Lung (tissue), 12 donors: ENCODE data around the gene SND1. TPM values are rescaled to one million over a fixed set of nuclear protein-coding genes. Genes with fewer than 3 reads are reported as not detected.

Source experiments
- ATAC-seq: fragments of 200-7000 bp; cut with Tn5 transposase; one replicate; pipeline ENCODE4 v1.9.1; 2020; ENCODE audit warnings: moderate number of reproducible peaks; ENCODE audit not compliant: insufficient read depth, low FRiP score
- DNase-seq, 3 donors: peaks; one replicate each; pipeline ENCODE4 v3.0.0-alpha.2; 2013 to 2017
- H3K27ac ChIP-seq, 2 donors: one replicate each; pipeline ENCODE4 v1.5.1; 2013; ENCODE audit warnings: mild to moderate bottlenecking in 2 of 2, moderate library complexity in 2 of 2, control low read depth in 1 of 2, inconsistent platforms in 1 of 2, low read depth in 1 of 2, low read length in 1 of 2
- H3K27me3 ChIP-seq, 3 donors: one replicate each; pipeline ENCODE4 v1.5.1; 2013; ENCODE audit warnings: low read length in 2 of 3; ENCODE audit not compliant: control insufficient read depth in 3 of 3, insufficient read depth in 3 of 3
- H3K36me3 ChIP-seq, 4 donors: one replicate each; pipeline ENCODE4 v1.5.1; 2013; ENCODE audit warnings: low read length in 4 of 4, mild to moderate bottlenecking in 1 of 4, moderate library complexity in 1 of 4; ENCODE audit not compliant: control insufficient read depth in 4 of 4, insufficient read depth in 4 of 4
- H3K4me1 ChIP-seq, 5 donors: one replicate each; pipeline ENCODE4 v1.5.1; 2013; ENCODE audit warnings: low read length in 5 of 5, mild to moderate bottlenecking in 2 of 5, moderate library complexity in 1 of 5; ENCODE audit not compliant: control insufficient read depth in 5 of 5, insufficient read depth in 5 of 5
- H3K4me3 ChIP-seq: one replicate; pipeline ENCODE4 v1.5.1; 2013; ENCODE audit warnings: mild to moderate bottlenecking, control low read depth, moderate library complexity
- H3K9ac ChIP-seq, 2 donors: one replicate each; pipeline ENCODE4 v1.5.1; 2013; ENCODE audit warnings: low read length in 2 of 2, control low read depth in 1 of 2; ENCODE audit not compliant: insufficient read depth in 1 of 2
- H3K9me3 ChIP-seq, 4 donors: one replicate each; pipeline ENCODE4 v1.5.1; 2013; ENCODE audit warnings: low read length in 3 of 4, mild to moderate bottlenecking in 1 of 4, moderate library complexity in 1 of 4; ENCODE audit not compliant: control insufficient read depth in 4 of 4, insufficient read depth in 3 of 4
- CTCF ChIP-seq: IDR thresholded peaks from 2 replicates; pipeline ENCODE4 v1.5.1; 2012; ENCODE audit warnings: mild to moderate bottlenecking; ENCODE audit errors: control extremely low read depth, extremely low read depth
- WGBS, 2 donors: extraction: QIAGEN DNeasy Blood & Tissue Kit; methylation state at CpG; one replicate each; pipeline ENCODE4 v1.1.7; 2013; 5-methylcytosine and 5-hydroxymethylcytosine counted together
- polyA plus RNA-seq, 2 donors: library from polyadenylated mRNA; stranded (reverse); fragments of 200-250 nt; gene quantifications; one replicate each; pipeline ENCODE4 v1.2.1, GENCODE V29; 2013
- total RNA-seq, 2 donors: library from RNA; depleted of rRNA in 1 of 2; stranded (reverse); fragments of >200 nt in 1 of 2; gene quantifications; one replicate each; pipeline ENCODE4 v1.2.1, GENCODE V29; 2014 to 2021
- donor health status: control.
- donor health status: control.
- donor health status: Bipolar disorder and iron deficiency.
- donor health status: healthy.
- donor health status: DM: yes; HTN: yes; CAD: no.

SND1 gene
- total and polyA plus RNA-seq, 4 donors, result 94.5 to 210 (median 137) TPM

DNA sequence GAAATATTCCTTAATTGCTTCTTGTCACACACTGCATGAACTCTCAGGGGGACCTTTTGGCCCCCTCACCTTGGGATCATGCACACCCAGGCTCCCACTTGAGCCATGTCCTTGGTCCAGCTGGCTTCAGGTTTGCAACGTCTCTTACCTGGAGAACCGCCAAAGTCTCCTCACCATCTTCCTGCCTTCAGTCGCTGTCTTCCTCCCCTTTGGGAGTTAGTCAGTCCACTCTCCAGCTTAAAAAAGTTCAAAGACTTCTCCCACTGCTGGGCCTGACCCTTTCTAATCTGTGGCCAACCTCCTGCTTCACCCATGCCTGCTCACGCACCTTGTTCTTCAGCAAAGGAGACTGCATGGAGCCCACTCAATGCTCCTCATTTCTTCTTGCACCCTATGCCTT, 461.8 kb downstream of the SND1 start:
- ATAC-seq, result no peak
- Histone ChIP-seq H3K4me1 (peaks cover 0 to 2% (median 0%) of the 10 kb centered on the region in 5 donors), H3K9ac (no peak overlapping the region), H3K9me3 (peaks cover 0 to 3% (median 0%) of the 10 kb centered on the region in 4 donors), H3K27ac (no peak overlapping the region), H3K4me3 (no peak overlapping the region), H3K36me3 (no peaks in the 10 kb centered on the region), H3K27me3 (peaks cover 0 to 3% (median 0%) of the 10 kb centered on the region in 3 donors)
- WGBS, 2 donors, result 67 to 71% methylated on average over 4 of the region's 4 CpGs
- DNase-seq, result no peak
- no peak for TF ChIP-seq CTCF

- no peaks in the 10 kb centered on the region for H3K36me3 ChIP-seq
- no peak overlapping the region for H3K9ac ChIP-seq
- peaks cover 0 to 3% (median 0%) of the 10 kb centered on the region in 4 donors for H3K9me3 ChIP-seq
- WGBS, 2 donors, result 83 to 84% methylated on average over 7 of the region's 7 CpGs
- no peak for ATAC-seq
- H3K4me3 ChIP-seq, result no peak overlapping the region
- no peak overlapping the region for H3K27ac ChIP-seq
- H3K4me1 ChIP-seq, result no peaks in the 10 kb centered on the region
- H3K27me3 ChIP-seq, result peaks cover 0 to 3% (median 0%) of the 10 kb centered on the region in 3 donors
- no peak for DNase-seq
- TF ChIP-seq CTCF, result no peak
These were observed 462.8 kb downstream of the SND1 start for GRCh38 chr7:128114806-128115205.

DNA sequence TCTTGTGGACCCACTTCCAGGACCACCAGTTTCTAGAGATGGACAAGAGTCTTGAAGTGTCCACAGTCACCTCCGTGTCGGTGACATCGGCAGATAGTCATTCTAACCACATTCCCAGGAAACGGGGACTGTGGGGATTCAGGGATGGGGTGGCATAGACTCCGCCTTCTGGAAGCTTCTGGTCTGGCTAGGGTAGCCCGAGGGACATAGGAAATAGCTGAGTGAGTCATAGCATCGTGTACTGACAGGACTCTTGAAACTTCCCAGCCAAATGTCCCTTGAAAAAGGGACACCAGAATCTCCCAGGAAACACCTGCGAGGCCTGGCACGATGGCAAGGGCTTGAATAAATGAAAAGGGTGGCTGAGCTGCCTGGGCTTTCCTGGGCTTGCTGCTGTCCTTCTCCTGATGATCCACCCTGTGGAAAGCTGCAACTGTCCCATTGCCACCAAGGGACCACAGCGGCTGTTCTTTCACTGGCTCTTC, 463.4 kb downstream of the SND1 start:
- Histone ChIP-seq H3K9me3 (peaks cover 0 to 3% (median 0%) of the 10 kb centered on the region in 4 donors), H3K9ac (no peak overlapping the region), H3K27ac (no peak overlapping the region), H3K4me1 (no peaks in the 10 kb centered on the region), H3K36me3 (no peaks in the 10 kb centered on the region), H3K4me3 (no peak overlapping the region), H3K27me3 (peaks cover 0 to 3% (median 0%) of the 10 kb centered on the region in 3 donors)
- no peak for ATAC-seq
- 68 to 76% methylated on average over 10 of the region's 10 CpGs for WGBS, 2 donors
- no peak for TF ChIP-seq CTCF
- no peak for DNase-seq
